Fibroblast of the aortic adventitia (primary cell): Measurements from ENCODE around the gene OR5T2. TPM values are rescaled to one million over a fixed set of nuclear protein-coding genes. Genes with fewer than 3 reads are reported as not detected.

Experiments
- DNase-seq: peaks from one replicate; pipeline ENCODE4 v3.0.0-alpha.2; 2010; ENCODE audit warnings: low read depth
- H3K4me3 ChIP-seq: 2 replicates; pipeline ENCODE4 v1.5.1; 2011; ENCODE audit warnings: low read depth, mild to moderate bottlenecking, control low read depth, low read length, moderate library complexity
- total RNA-seq: library from RNA; depleted of rRNA; stranded (reverse); fragments of >200 nt; gene quantifications from 2 replicates; pipeline ENCODE4 v1.2.3, GENCODE V29; 2012; ENCODE audit warnings: low replicate concordance
- TF ChIP-seq, protein P1 (sequence below): IDR thresholded peaks from 2 replicates; pipeline ENCODE4 v1.5.1; 2011; ENCODE audit warnings: mild to moderate bottlenecking, low read length, control low read depth, inconsistent platforms; ENCODE audit not compliant: insufficient read depth

The OR5T2 gene
- total RNA-seq, 1 donor, result not detected

GRCh38 chr11:56197367-56197766, 36.7 kb downstream of the OR5T2 start:
- no peak overlapping the region for H3K4me3 ChIP-seq
- DNase-seq, result no peak
- TF ChIP-seq, protein P1, sequence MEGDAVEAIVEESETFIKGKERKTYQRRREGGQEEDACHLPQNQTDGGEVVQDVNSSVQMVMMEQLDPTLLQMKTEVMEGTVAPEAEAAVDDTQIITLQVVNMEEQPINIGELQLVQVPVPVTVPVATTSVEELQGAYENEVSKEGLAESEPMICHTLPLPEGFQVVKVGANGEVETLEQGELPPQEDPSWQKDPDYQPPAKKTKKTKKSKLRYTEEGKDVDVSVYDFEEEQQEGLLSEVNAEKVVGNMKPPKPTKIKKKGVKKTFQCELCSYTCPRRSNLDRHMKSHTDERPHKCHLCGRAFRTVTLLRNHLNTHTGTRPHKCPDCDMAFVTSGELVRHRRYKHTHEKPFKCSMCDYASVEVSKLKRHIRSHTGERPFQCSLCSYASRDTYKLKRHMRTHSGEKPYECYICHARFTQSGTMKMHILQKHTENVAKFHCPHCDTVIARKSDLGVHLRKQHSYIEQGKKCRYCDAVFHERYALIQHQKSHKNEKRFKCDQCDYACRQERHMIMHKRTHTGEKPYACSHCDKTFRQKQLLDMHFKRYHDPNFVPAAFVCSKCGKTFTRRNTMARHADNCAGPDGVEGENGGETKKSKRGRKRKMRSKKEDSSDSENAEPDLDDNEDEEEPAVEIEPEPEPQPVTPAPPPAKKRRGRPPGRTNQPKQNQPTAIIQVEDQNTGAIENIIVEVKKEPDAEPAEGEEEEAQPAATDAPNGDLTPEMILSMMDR, result no peak

- H3K4me3 ChIP-seq, result no peak overlapping the region
- TF ChIP-seq, protein P1, result no peak
- DNase-seq, result no peak
Measured at GRCh38 chr11:56196705-56197104, 37.4 kb downstream of the OR5T2 start.

- TF ChIP-seq, protein P1, result no peak
- H3K4me3 ChIP-seq, result no peak overlapping the region
- no peak for DNase-seq
Measured at GRCh38 chr11:56188602-56189001, 45.5 kb downstream of the OR5T2 start.

GRCh38 chr11:56183459-56183858, 50.6 kb downstream of the OR5T2 start:
- TF ChIP-seq, protein P1, result no peak
- H3K4me3 ChIP-seq, result no peak overlapping the region
- no peak for DNase-seq

Other genes starting within 250 kb of the OR5T2 start
- not detected in 2 replicates for gene OR5F1, start 239.6 kb downstream of the OR5T2 start, total RNA-seq
- gene OR5AS1, start 206.6 kb downstream of the OR5T2 start, total RNA-seq, result not detected in 2 replicates
- gene OR8I2, start 140.9 kb downstream of the OR5T2 start, total RNA-seq, result not detected in 2 replicates
- gene OR8H2, start 130.6 kb downstream of the OR5T2 start, total RNA-seq, result not detected in 2 replicates
- not detected in 2 replicates for gene OR8H3, start 111.9 kb downstream of the OR5T2 start, total RNA-seq
- gene OR8J3, start 94.1 kb downstream of the OR5T2 start, total RNA-seq, result not detected in 2 replicates
- gene OR8K5, start 73.9 kb downstream of the OR5T2 start, total RNA-seq, result not detected in 2 replicates
- gene OR5J2, start 57.6 kb downstream of the OR5T2 start, total RNA-seq, result not detected in 2 replicates
- gene OR5T3, start 18.0 kb upstream of the OR5T2 start, total RNA-seq, result not detected in 2 replicates
- not detected in 2 replicates for gene OR5T1, start 39.9 kb upstream of the OR5T2 start, total RNA-seq
- not detected in 2 replicates for gene OR8H1, start 58.0 kb upstream of the OR5T2 start, total RNA-seq
- not detected in 2 replicates for gene OR8K3, start 80.9 kb upstream of the OR5T2 start, total RNA-seq
- not detected in 2 replicates for gene OR8K1, start 111.8 kb upstream of the OR5T2 start, total RNA-seq
- not detected in 2 replicates for gene OR8J1, start 120.0 kb upstream of the OR5T2 start, total RNA-seq
- gene OR8U1, start 141.4 kb upstream of the OR5T2 start, total RNA-seq, result not detected in 2 replicates
- gene OR5AL1, start 178.4 kb upstream of the OR5T2 start, total RNA-seq, result not detected in 2 replicates
- gene OR5M3, start 239.1 kb upstream of the OR5T2 start, total RNA-seq, result not detected in 2 replicates